Measurements from ENCODE around the gene PAM.

The PAM gene

DNA sequence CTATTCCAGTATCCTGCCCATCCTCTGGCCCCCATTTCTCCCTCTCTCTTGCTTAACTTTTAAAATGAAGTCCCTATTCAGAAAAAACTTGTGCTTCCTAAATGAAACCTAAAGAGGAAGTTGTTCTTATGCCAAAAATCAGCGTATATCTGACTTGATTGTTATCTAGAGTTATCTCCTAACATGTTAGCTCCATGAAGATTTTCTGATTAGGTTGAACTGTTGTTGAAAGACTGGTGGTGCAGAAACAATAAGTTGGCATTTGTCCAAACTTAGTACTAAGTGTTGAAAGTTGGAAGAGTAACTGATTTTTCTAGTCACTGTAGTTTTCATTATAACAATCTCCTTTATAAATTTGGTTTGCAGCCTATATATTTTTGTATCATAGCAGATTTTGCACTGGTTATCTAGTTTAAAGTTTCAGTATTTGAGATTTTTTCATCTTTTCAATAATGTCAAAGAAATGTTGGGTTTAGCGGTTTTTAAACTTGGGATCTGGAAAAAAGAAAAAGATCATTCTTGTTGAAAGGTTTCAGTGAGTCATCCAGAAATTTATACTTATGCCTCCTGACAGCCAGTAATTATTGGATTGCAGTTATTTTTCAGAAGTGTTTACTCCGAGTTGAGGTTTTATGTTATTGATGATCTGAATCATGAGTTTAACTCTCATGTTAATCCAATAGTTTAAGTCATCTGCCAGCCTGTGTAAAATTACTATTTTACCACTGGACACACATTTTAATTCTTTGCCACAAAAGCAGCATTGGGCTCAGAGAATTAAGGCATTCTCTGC, 60.6 kb downstream of the PAM start:
- no peak for DNase-seq

- DNase-seq = no peak
These were observed 63.2 kb downstream of the PAM start for GRCh38 chr5:102818345-102818744.

DNA sequence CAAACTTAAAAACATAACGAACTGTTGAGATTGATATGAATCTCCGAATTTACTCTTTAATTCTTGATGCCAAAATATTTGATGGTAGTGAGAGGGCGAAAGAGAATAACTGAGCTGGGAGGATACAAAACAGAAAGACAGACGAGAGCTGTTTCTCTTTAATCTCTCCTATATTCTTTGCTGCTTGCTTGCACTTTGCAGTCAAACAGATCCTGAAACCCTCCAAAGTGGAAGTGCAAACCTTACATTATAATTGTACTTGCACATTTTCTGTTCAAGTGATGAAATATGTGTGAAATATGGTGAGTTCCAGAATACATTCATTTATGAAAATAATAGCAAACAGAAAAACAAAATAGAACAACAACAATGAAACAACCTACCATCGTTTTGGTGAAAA, 63.8 kb downstream of the PAM start:
- no peak for DNase-seq

DNA sequence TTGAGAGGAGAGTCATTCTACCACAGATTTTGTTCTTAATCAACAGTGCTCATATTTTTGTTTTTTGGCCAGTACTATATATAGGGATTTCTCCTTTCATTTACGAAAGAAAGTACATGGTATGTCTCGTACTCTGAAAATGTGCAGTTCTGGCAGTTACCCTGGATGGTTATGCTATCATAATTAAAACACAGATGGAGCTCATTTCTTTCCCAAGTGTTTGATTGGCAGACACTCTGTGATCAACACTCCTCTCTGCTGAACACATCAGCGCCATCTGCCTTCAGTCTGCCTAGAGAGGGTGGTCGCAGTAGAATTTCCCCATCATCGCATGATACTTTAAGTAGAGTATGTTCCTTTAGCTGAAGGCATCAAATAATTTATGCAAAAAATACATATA, 64.5 kb downstream of the PAM start:
- DNase-seq = no peak

DNA sequence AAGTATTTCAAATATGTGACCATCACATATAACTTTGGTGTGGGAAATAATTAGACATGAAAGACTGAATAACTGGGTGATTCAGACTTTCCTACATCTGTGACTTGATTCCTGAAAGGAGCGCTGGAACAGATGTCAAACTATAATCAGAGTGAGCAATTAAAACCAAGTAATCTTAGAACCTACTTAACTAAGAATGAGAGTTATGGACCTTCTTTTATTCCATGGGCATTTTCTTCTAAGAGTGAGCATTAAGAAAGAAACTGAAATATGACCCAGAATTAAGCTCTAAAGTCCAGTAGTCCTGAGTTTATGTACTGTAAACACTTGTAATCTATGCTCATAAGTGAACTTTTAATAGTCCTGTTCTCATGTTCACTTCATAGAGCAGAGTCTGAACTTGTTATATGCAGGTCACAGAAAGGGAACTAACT, 68.4 kb downstream of the PAM start:
- DNase-seq = no peak

GRCh38 chr5:102826629-102827028, 71.5 kb downstream of the PAM start:
- no peak for DNase-seq

DNA sequence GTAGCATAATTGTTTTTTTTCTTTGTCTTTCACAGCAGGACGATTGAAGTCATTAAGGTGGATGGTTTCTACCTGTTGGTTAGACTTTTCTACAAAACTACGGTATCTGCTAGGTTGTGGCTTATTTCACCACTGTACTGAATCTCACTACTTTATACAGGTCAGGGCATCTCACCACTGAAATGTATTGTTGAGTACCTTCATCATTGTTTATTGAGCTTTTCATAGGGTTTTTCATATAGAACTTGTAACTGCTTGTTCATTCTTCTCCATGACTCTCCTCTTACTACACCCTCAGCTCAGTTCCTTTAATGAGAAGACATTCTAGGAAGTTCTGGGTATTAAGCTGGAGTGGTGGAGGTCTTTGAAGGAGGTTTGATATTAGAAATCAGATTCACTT, 75.1 kb downstream of the PAM start:
- DNase-seq = no peak

DNA sequence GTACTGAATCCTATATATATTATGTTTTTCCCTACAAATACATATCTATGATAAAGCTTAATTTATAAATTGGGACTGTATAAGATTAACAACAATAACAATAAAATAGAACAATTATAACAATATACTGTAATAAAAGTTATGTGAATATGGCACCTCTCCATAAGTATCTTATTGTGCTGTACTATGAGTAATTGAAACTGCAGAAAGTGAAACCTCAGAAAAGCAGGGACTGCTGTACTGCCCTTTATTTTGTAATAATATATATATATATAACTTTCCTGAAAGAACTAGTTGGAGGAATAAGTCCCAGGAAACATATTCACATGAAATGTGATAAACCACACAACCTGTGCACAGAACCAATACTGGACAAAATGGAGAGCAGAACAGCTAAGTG, 77.3 kb downstream of the PAM start:
- DNase-seq = no peak

- DNase-seq = no peak
These were observed 78.0 kb downstream of the PAM start for GRCh38 chr5:102833146-102833545.

GRCh38 chr5:102834438-102834964, 79.4 kb downstream of the PAM start:
- DNase-seq = no peak

GRCh38 chr5:102835717-102836116, 80.6 kb downstream of the PAM start:
- no peak for DNase-seq

DNA sequence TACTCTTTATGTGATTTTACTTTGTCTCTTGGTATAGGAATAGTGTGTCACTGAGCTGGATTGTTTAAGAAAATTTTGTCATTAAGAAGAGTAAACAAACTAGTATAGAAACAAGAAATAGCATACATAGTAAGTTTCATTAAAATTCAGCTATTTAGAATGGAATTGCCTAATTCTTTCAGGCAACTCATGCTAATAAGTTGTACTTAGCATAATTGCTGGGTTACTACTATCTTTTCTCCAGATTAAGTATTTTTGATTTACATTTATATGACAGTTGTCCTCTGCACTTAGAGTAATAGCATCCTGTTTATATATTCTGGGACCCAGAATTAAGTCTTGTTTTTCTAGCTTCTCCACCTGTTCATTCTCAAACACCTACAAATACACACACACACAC, 85.9 kb downstream of the PAM start:
- no peak for DNase-seq

DNA sequence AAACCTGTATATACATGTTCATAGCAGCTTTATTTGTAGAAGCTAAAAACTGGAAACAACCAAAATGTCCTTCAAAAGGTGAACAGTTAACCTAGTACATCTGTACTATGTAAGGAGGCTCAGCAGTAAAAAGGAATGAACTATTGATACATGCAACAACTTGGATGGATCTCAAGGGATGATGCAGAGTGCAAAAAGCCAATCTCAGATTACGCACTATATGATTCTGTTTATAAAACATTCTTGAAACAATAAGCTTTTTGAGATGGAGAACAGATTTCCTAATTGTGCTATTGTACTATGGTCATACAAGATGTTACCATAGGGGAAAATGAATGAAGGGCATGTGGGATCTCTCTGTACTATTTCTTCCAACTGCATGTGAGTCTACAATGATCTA, 88.9 kb downstream of the PAM start:
- DNase-seq = no peak

DNA sequence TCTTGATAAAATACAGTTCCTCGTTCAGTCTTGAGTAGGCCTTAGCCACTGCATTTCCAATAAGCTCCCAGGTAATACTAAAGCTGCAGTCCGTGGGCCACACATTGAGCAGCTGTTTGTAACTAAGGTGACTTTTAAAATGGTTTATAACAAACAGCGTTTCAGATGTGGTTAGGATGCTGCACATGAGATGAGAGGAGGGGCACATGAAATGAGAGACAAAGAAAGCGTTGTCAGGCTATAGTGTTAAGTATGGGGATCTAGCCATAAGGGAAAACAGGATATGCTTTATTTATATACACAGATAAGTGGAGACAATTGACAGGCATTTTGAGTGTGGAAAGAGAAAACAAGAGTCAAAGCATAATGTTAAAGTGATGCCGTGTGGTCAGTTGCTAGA, 89.9 kb downstream of the PAM start:
- DNase-seq = no peak

DNA sequence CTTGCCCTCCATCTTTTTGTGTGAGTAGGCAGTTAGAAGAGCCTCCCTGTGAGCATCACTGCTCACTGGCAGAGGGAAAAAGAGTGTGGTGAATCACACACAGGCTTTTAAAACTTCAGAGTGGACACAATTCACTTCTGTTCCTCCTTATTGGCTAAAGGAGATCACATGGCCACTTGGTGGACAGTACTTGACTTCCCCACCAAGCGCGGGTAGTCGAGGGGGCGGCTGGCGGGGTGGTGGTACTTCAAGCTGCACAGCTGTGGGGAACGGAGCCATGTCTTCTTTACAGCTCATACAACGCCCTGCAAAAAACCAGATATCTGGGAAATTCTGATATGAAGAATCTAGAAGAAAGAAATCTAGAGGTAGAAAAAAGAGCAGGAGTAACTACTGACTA, 95.4 kb downstream of the PAM start:
- DNase-seq = no peak

DNA sequence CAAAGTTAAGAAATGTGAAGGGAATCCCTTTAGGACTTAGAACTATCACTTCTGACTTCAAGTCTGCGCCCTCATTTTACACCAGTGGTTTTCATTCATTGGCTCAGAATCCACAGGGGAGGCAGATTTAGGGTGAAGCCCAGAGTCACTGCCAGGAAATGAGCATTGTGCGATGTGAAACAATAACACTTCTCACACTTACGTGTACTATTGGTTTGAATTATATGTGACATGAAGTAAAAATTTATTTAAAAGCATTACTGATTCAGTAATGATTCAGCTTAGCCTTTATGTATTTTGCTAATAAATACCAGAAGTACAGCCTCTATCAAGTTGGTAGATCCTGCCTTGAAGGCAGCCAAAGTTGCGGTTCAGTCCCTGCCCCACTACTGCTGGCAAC, 98.6 kb downstream of the PAM start:
- DNase-seq = no peak

- no peak for DNase-seq
These were observed 100.7 kb downstream of the PAM start for GRCh38 chr5:102855681-102856388.

DNA sequence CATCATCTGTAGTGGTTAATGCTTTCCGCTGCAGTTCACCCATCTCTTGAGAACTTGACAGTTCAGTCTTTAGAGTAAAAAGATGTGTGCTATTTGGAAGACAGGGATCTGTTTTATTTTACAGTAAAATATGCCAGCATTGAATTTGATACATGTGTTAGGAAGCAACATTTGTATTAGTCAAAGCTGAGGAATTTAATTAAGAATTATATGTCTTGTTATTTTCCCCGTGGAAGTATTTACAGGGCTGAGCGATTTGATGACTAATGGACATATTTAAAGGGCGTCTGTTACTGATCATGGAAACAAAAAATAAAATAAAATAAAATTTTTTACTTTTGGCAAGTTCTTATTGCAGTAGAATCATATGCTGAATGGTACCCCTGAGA, 101.3 kb downstream of the PAM start:
- DNase-seq = no peak

- DNase-seq = no peak
These were observed 102.1 kb downstream of the PAM start for GRCh38 chr5:102857076-102857818.

- DNase-seq = no peak
These were observed 103.1 kb downstream of the PAM start for GRCh38 chr5:102858221-102858620.

DNA sequence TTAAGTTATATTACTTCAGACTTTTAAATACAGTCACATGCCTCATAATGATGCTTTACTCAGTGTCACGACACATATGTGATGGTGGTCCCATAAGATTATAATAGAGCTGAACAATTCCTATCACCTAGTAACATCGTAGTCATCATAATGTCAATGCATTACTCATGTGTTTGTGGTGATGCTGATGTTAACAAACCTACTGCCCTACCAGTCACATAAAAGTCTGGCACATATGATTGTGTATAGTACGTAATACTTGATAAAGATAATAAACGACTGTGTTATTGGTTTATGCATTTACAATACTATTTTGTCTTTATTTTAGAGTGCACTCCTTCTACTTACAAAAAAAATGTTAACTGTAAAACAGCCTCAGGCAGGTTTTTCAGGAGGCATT, 103.7 kb downstream of the PAM start:
- DNase-seq = no peak

DNA sequence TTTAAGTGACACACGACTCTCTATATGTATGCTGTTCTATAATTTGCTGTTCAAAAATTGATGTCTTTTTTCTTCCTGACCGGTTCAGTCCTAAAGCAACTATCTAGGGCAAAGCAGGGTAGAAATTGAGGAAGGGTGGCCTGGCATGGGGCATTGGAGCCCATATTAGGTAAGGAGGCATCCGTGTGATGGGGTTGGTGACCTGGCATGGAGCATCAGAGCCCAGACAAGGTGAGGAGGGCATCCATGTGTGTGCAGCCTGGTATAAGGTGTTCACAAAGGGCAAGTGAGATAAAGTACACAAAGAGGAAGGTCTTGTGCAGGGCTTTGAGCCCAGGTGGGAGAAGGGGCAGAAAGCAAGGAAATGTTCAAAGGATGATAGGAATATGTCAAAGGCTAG, 104.9 kb downstream of the PAM start:
- DNase-seq = no peak

DNA sequence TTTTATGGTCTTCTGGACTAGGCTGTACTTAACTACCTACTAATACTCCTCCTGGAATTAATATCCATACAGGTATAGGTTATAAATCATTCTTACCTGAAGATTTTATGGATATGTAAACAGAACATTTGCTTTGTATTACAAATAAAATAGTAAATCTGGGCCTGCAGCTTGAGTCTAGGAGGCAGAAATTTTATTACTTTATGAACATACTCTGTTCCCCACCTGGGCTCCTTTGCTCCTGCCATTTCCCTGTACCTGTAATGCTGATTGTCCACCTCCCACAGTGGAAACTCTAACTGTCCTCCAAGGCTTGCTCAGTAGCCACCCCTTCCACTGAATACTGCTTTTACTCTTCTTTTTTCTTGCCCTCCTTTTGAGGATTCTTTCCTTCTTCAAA, 108.0 kb downstream of the PAM start:
- no peak for DNase-seq

Data from activated CD4-positive, alpha-beta T cell treated with anti-CD3 and anti-CD28 coated beads for 48 hours (primary cell).